H1 (cell line): ENCODE measurements around the gene CAPZB. TPM values are rescaled to one million over a fixed set of nuclear protein-coding genes. Genes with fewer than 3 reads are reported as not detected.

ENCODE experiments used
- CTCF ChIA-PET: fragments of 300-600 bp; sonication (Branson Sonifier 250); formaldehyde crosslinking; loops from one replicate; lab custom pipeline; 2021; ENCODE audit not compliant: partially characterized antibody; lab: Charles Lee
- POLR2A ChIA-PET: fragments of 300-600 bp; sonication (Branson Sonifier 250); formaldehyde crosslinking; loops from one replicate; lab custom pipeline; 2021; ENCODE audit warnings: inconsistent platforms; ENCODE audit not compliant: partially characterized antibody; lab: Charles Lee
- DNase-seq, 2 experiments: peaks; one replicate each; pipeline versions ENCODE4 v3.0.0 to v3.0.0-alpha.2; 2010 to 2022; ENCODE audit warnings: low spot score in 2 of 2, low read depth in 1 of 2, mixed read lengths in 1 of 2
- FAIRE-seq: peaks from 2 replicates; lab custom pipeline; 2011; peaks lifted over from hg19 to GRCh38; lab: Jason Lieb, UNC
- H2AFZ ChIP-seq: 2 replicates; pipeline ENCODE4 v1.8.1; 2012; ENCODE audit warnings: low read length, inconsistent platforms
- H2AK5ac ChIP-seq: 2 replicates; pipeline ENCODE4 v1.6.1; 2013; ENCODE audit warnings: low read depth, low read length
- H2BK120ac ChIP-seq: replicated peaks from 2 replicates; pipeline ENCODE3; 2013; ENCODE audit warnings: low read depth, low read length, inconsistent platforms
- H2BK12ac ChIP-seq: 2 replicates; pipeline ENCODE4 v1.6.1; 2013; ENCODE audit warnings: low read depth, low read length
- H2BK15ac ChIP-seq: 2 replicates; pipeline ENCODE4 v1.6.1; 2013; ENCODE audit warnings: low read length
- H2BK20ac ChIP-seq: 2 replicates; pipeline ENCODE4 v1.6.1; 2013; ENCODE audit warnings: low read length
- H2BK5ac ChIP-seq: 2 replicates; pipeline ENCODE4 v1.6.1; 2013; ENCODE audit warnings: low read depth, low read length
- H3K14ac ChIP-seq: 2 replicates; pipeline ENCODE4 v1.6.1; 2013; ENCODE audit warnings: inconsistent platforms; ENCODE audit not compliant: insufficient read length
- H3K18ac ChIP-seq: 2 replicates; pipeline ENCODE4 v1.6.1; 2013; ENCODE audit warnings: low read length; ENCODE audit errors: extremely low read depth
- H3K23ac ChIP-seq: 2 replicates; pipeline ENCODE4 v1.6.1; 2013; ENCODE audit warnings: inconsistent platforms; ENCODE audit not compliant: insufficient read length
- H3K23me2 ChIP-seq: 2 replicates; pipeline ENCODE4 v1.6.1; 2013; ENCODE audit warnings: low read depth, low read length
- H3K27ac ChIP-seq: 2 replicates; pipeline ENCODE4 v1.6.1; 2011; ENCODE audit warnings: low read depth, low read length, inconsistent platforms
- H3K27me3 ChIP-seq, 4 experiments: replicated peaks in 1 of 4; 1 replicate in 1 of 4; 2 replicates in 3 of 4; pipeline versions ENCODE4 v1.6.1 to v1.8.1; 2011 to 2013; ENCODE audit warnings: low read length in 3 of 4, mild to moderate bottlenecking in 3 of 4, inconsistent platforms in 2 of 4, mixed read lengths in 2 of 4, moderate library complexity in 1 of 4; ENCODE audit not compliant: control insufficient read depth in 3 of 4, insufficient read depth in 3 of 4; ENCODE audit errors: extremely low read depth in 1 of 4
- H3K36me3 ChIP-seq, 4 experiments: 2 replicates each; pipeline versions ENCODE4 v1.6.1 to v1.8.1; 2011 to 2013; ENCODE audit warnings: mild to moderate bottlenecking in 4 of 4, low read length in 3 of 4, moderate library complexity in 2 of 4, control low read depth in 1 of 4, inconsistent platforms in 1 of 4; ENCODE audit not compliant: insufficient read depth in 4 of 4, control insufficient read depth in 2 of 4
- H3K4ac ChIP-seq: replicated peaks from 2 replicates; pipeline ENCODE3; 2013; ENCODE audit warnings: low read length, low read depth, mixed read lengths, inconsistent platforms; ENCODE audit not compliant: insufficient read length
- H3K4me1 ChIP-seq, 4 experiments: replicated peaks in 1 of 4; 1 replicate in 1 of 4; 2 replicates in 3 of 4; pipeline versions ENCODE4 v1.6.1 to v1.8.1; 2011 to 2013; ENCODE audit warnings: low read length in 3 of 4, inconsistent platforms in 2 of 4, mixed read lengths in 1 of 4; ENCODE audit not compliant: insufficient read depth in 4 of 4, control insufficient read depth in 3 of 4
- H3K4me2 ChIP-seq, 2 experiments: 2 replicates each; pipeline versions ENCODE4 v1.6.1 to v1.8.1; 2011 to 2013; ENCODE audit warnings: low read depth in 2 of 2, low read length in 2 of 2, control low read depth in 1 of 2, inconsistent platforms in 1 of 2, mild to moderate bottlenecking in 1 of 2; ENCODE audit not compliant: insufficient read depth in 1 of 2
- H3K4me3 ChIP-seq, 4 experiments: fragments of 200-600, 300-600 bp in 1 of 4; sonication (generic), shearing (Covaris generic), sonication (Bioruptor Twin) in 1 of 4; 2 replicates each; pipeline versions ENCODE4 v1.5.1 to v1.8.1; 2011 to 2016; ENCODE audit warnings: low read length in 4 of 4, low read depth in 3 of 4, control low read depth in 2 of 4, inconsistent platforms in 2 of 4, mild to moderate bottlenecking in 2 of 4, mixed read lengths in 1 of 4, moderate library complexity in 1 of 4; ENCODE audit not compliant: insufficient read depth in 2 of 4; ENCODE audit errors: extremely low read depth in 1 of 4
- H3K56ac ChIP-seq: replicated peaks from 2 replicates; pipeline ENCODE3; 2013; ENCODE audit warnings: low read depth, mild to moderate bottlenecking, mixed read lengths, low read length, inconsistent platforms; ENCODE audit not compliant: insufficient read length
- H3K79me1 ChIP-seq: 2 replicates; pipeline ENCODE4 v1.6.1; 2013; ENCODE audit warnings: low read depth, low read length, control low read depth
- H3K79me2 ChIP-seq, 2 experiments: 2 replicates each; pipeline versions ENCODE4 v1.6.1 to v1.8.1; 2012 to 2013; ENCODE audit warnings: low read length in 2 of 2, mild to moderate bottlenecking in 2 of 2, inconsistent platforms in 1 of 2; ENCODE audit not compliant: insufficient read depth in 2 of 2, control insufficient read depth in 1 of 2
- H3K9ac ChIP-seq, 4 experiments: replicated peaks in 1 of 4; 1 replicate in 1 of 4; 2 replicates in 3 of 4; pipeline versions ENCODE4 v1.6.1 to v1.8.1; 2011 to 2013; ENCODE audit warnings: low read depth in 3 of 4, low read length in 3 of 4, control low read depth in 2 of 4, mild to moderate bottlenecking in 2 of 4, moderate library complexity in 2 of 4, inconsistent platforms in 1 of 4; ENCODE audit errors: extremely low read depth in 1 of 4
- H3K9me3 ChIP-seq, 2 experiments: 2 replicates each; pipeline versions ENCODE4 v1.6.1 to v1.8.1; 2012 to 2013; ENCODE audit warnings: mild to moderate bottlenecking in 2 of 2, moderate library complexity in 2 of 2, control low read depth in 1 of 2, inconsistent platforms in 1 of 2, low read depth in 1 of 2, low read length in 1 of 2, mixed read lengths in 1 of 2; ENCODE audit not compliant: insufficient read depth in 2 of 2
- H4K20me1 ChIP-seq, 2 experiments: replicated peaks in 1 of 2; 2 replicates each; pipeline versions ENCODE3 to v1.8.1; 2011 to 2013; ENCODE audit warnings: inconsistent platforms in 2 of 2, low read length in 2 of 2, mild to moderate bottlenecking in 1 of 2; ENCODE audit not compliant: insufficient read depth in 2 of 2, control insufficient read depth in 1 of 2
- H4K5ac ChIP-seq: 2 replicates; pipeline ENCODE4 v1.6.1; 2013; ENCODE audit warnings: low read length, low read depth, mixed read lengths, inconsistent platforms; ENCODE audit not compliant: insufficient read length
- H4K8ac ChIP-seq: 2 replicates; pipeline ENCODE4 v1.8.0; 2013; ENCODE audit warnings: mild to moderate bottlenecking, moderate library complexity, low read length, inconsistent platforms; ENCODE audit not compliant: insufficient read depth; ENCODE audit errors: extremely low read depth
- H4K91ac ChIP-seq: replicated peaks from 2 replicates; pipeline ENCODE3; 2013; ENCODE audit warnings: low read length, mixed read lengths, inconsistent platforms; ENCODE audit not compliant: insufficient read length
- BACH1 ChIP-seq: IDR thresholded peaks from 2 replicates; pipeline ENCODE4 v1.6.1; 2012; ENCODE audit warnings: low read length, improper control_type of control experiment
- CBX5 ChIP-seq: fragments of 300-800, 300-1000 bp; sonication (generic); IDR thresholded peaks from 2 replicates; pipeline ENCODE4 v1.7.1; 2016; ENCODE audit warnings: antibody characterized with exemption, low read length, low read depth
- EZH2 ChIP-seq: fragments of 200-600 bp; sonication (generic); IDR thresholded peaks from 2 replicates; pipeline ENCODE4 v1.7.1; 2012; ENCODE audit warnings: low read depth, mild to moderate bottlenecking, moderate library complexity, low read length, inconsistent platforms; ENCODE audit not compliant: severe bottlenecking
- HDAC6 ChIP-seq: IDR thresholded peaks from one replicate; pipeline ENCODE4 v1.7.1; 2012; ENCODE audit warnings: low read depth, mild to moderate bottlenecking, inconsistent platforms, low read length, moderate library complexity
- POLR2AphosphoS5 ChIP-seq: IDR thresholded peaks from 2 replicates; pipeline ENCODE4 v1.6.1; 2011; ENCODE audit warnings: low read depth, low read length
- SP4 ChIP-seq: IDR thresholded peaks from 2 replicates; pipeline ENCODE4 v1.6.1; 2012; ENCODE audit warnings: low read length, inconsistent platforms
- TAF1 ChIP-seq: IDR thresholded peaks from 2 replicates; pipeline ENCODE4 v1.6.1; 2011; ENCODE audit warnings: mild to moderate bottlenecking, low read depth, low read length
- TAF7 ChIP-seq: optimal IDR thresholded peaks from 2 replicates; pipeline ENCODE3; 2011; ENCODE audit warnings: low read depth, mild to moderate bottlenecking, inconsistent platforms, low read length, moderate library complexity, borderline replicate concordance
- YY1 ChIP-seq: IDR thresholded peaks from 2 replicates; pipeline ENCODE4 v1.6.1; 2011; ENCODE audit warnings: low read depth, mild to moderate bottlenecking, low read length
- WGBS, 2 experiments: shearing (Covaris generic) in 1 of 2; methylation state at CpG; one replicate each; pipeline versions ENCODE4 v1.1.6 to v1.1.7; 2013 to 2015; ENCODE audit warnings: low lambda C conversion rate in 2 of 2, mixed read lengths in 2 of 2, inconsistent platforms in 1 of 2, low coverage in 1 of 2, missing lambda C conversion rate in 1 of 2; ENCODE audit not compliant: insufficient replicate concordance in 2 of 2, insufficient coverage in 1 of 2, insufficient read length in 1 of 2; ENCODE audit errors: extremely low coverage in 1 of 2, missing lambda C conversion rate in 1 of 2; 5-methylcytosine and 5-hydroxymethylcytosine counted together
- polyA plus RNA-seq, 7 experiments: library from polyadenylated mRNA; depleted of rRNA in 3 of 7; stranded (reverse) in 5 of 7; unstranded in 2 of 7; fragments of >200 nt in 5 of 7; fragments of 200-250 nt in 2 of 7; gene quantifications; 1 replicate in 5 of 7; 2 replicates in 1 of 7; 4 replicates in 1 of 7; pipeline versions ENCODE4 v1.2.1 to v1.2.3, GENCODE V29; 2011 to 2013; ENCODE audit warnings: missing spikeins in 2 of 7, mixed read lengths in 2 of 7
- total RNA-seq: library from RNA; stranded (reverse); fragmentation: NEBNext Ultra II Directional; extraction: Animal tissue kit (Norgen Biotek cat#: 25700); gene quantifications from 2 replicates; pipeline ENCODE4 v1.2.1, GENCODE V29; 2021

Gene CAPZB
- total and polyA plus RNA-seq, 2 of the 8 experiments (the other 6 are each of a cell fraction or from before 2014, with no cell fraction given) = 162 to 371 TPM

- Histone ChIP-seq H2AK5ac (no peak overlapping the region), H3K23me2 (no peaks in the 10 kb centered on the region), H3K9ac (no peak overlapping the region), H2BK15ac (no peak overlapping the region), H2BK20ac (no peak overlapping the region), H3K4me1 (peaks cover 5 to 14% (median 11%) of the 10 kb centered on the region in 4 experiments), H3K9me3 (no peaks in the 10 kb centered on the region), H4K20me1 (peaks cover 13 to 21% of the 10 kb centered on the region in 2 experiments), H2BK120ac (no peak overlapping the region), H4K91ac (no peak overlapping the region), H3K27ac (no peak overlapping the region), H3K36me3 (no peaks in the 10 kb centered on the region), H3K18ac (no peak overlapping the region), H3K56ac (no peak overlapping the region), H4K8ac (no peak overlapping the region; the same call in none of the 2 replicates), H3K4me2 (no peak overlapping the region), H3K79me1 (peaks cover 24% of the 10 kb centered on the region; the same call in 1 of the 2 replicates), H2AFZ (no peak overlapping the region), H3K4me3 (no peak overlapping the region), H3K23ac (no peak overlapping the region), H2BK5ac (no peak overlapping the region), H3K27me3 (no peaks in the 10 kb centered on the region), H4K5ac (peak overlapping the region; percentile 6), H3K4ac (no peak overlapping the region), H3K14ac (no peak overlapping the region), H2BK12ac (no peak overlapping the region), H3K79me2 (peaks cover 0 to 89% of the 10 kb centered on the region in 2 experiments; a peak in 2 of 4 replicates)
- no peak for DNase-seq
- CTCF ChIA-PET = interaction anchor here (0.7 to 5.8 kb wide), 11 partner anchors 9 to 307 kb away, joined by 3 to 70 read pairs (median 5); no protein-coding TSS in a partner anchor
- WGBS, 2 experiments = 84% methylated on average over 16 of the region's 16 CpGs; no CpG with 5 or more reads in 1 of the 2 experiments
- FAIRE-seq = no peak
- POLR2A ChIA-PET = interaction anchor here (0.6 to 1.1 kb wide), 2 partner anchors 12 to 155 kb away, joined by 3 to 4 read pairs; no protein-coding TSS in a partner anchor
- TF ChIP-seq TAF1 (no peak), CBX5 (no peak), YY1 (no peak), BACH1 (no peak), POLR2AphosphoS5 (no peak), TAF7 (no peak), HDAC6 (no peak), SP4 (no peak), EZH2 (no peak)
Measured at GRCh38 chr1:19395678-19396192, 89.6 kb downstream of the CAPZB start.
